Neural cell (in vitro differentiated cells): ENCODE data around the gene ACAA2. TPM values are rescaled to one million over a fixed set of nuclear protein-coding genes. Genes with fewer than 3 reads are reported as not detected.

Experiments
- H2AFZ ChIP-seq: fragments of 200-600, 300-800 bp; sonication (generic), shearing (Covaris generic); 2 replicates; pipeline ENCODE4 v1.6.0; 2014; ENCODE audit warnings: low read depth, mild to moderate bottlenecking, antibody characterized with exemption, low read length, moderate library complexity
- H3F3A ChIP-seq: fragments of 200-600 bp; shearing (Covaris generic); 2 replicates; pipeline ENCODE4 v1.6.1; 2016; ENCODE audit warnings: mild to moderate bottlenecking, moderate library complexity, mixed read lengths, antibody characterized with exemption, low read length; ENCODE audit not compliant: insufficient read depth, poor library complexity, severe bottlenecking
- H3K27ac ChIP-seq: fragments of 200-600, 300-800 bp; sonication (generic), shearing (Covaris generic); 2 replicates; pipeline ENCODE4 v1.5.1; 2014; ENCODE audit warnings: mild to moderate bottlenecking, low read length, moderate library complexity
- H3K27me3 ChIP-seq: fragments of 300-800, 200-600 bp; sonication (generic), shearing (Covaris generic); 2 replicates; pipeline ENCODE4 v1.6.0; 2014; ENCODE audit warnings: mild to moderate bottlenecking, low read depth, low read length, moderate library complexity; ENCODE audit not compliant: insufficient read depth
- H3K36me3 ChIP-seq: fragments of 300-800, 200-600 bp; sonication (generic), shearing (Covaris generic); 2 replicates; pipeline ENCODE4 v1.5.1; 2014; ENCODE audit warnings: mild to moderate bottlenecking, antibody characterized with exemption, low read length, moderate library complexity; ENCODE audit not compliant: insufficient read depth
- H3K4me2 ChIP-seq: fragments of 300-800, 200-600 bp; sonication (generic), shearing (Covaris generic); 2 replicates; pipeline ENCODE4 v1.6.0; 2014; ENCODE audit warnings: mild to moderate bottlenecking, low read length
- H3K4me3 ChIP-seq: fragments of 300-800, 200-600 bp; sonication (generic), shearing (Covaris generic); 2 replicates; pipeline ENCODE4 v1.5.1; 2014; ENCODE audit warnings: mild to moderate bottlenecking, low read length, moderate library complexity
- H3K79me2 ChIP-seq: fragments of 200-600 bp; shearing (Covaris generic); replicated peaks from 2 replicates; pipeline ENCODE4 v1.6.0; 2014; ENCODE audit warnings: mild to moderate bottlenecking, low read length, moderate library complexity; ENCODE audit not compliant: insufficient read depth
- H3K9ac ChIP-seq: fragments of 300-800, 200-600 bp; sonication (generic), shearing (Covaris generic); 2 replicates; pipeline ENCODE4 v1.6.1; 2016; ENCODE audit warnings: mild to moderate bottlenecking, low read length, mixed read lengths
- H3K9me2 ChIP-seq: fragments of 200-600 bp; shearing (Covaris generic); 2 replicates; pipeline ENCODE4 v1.6.1; 2016; ENCODE audit warnings: mild to moderate bottlenecking, low read length, mixed read lengths; ENCODE audit not compliant: insufficient read depth
- H3K9me3 ChIP-seq: fragments of 200-600, 300-800 bp; sonication (generic), shearing (Covaris generic); 2 replicates; pipeline ENCODE4 v1.6.1; 2016; ENCODE audit warnings: mild to moderate bottlenecking, mixed run types, low read length, moderate library complexity, mixed read lengths
- H4K20me1 ChIP-seq: fragments of 200-600 bp; shearing (Covaris generic); 2 replicates; pipeline ENCODE4 v1.6.1; 2016; ENCODE audit warnings: mild to moderate bottlenecking, mixed run types; ENCODE audit not compliant: insufficient read depth
- CTCF ChIP-seq: fragments of 450-650 bp; IDR thresholded peaks from 2 replicates; pipeline ENCODE4 v1.5.1; 2014; ENCODE audit warnings: antibody characterized with exemption, mild to moderate bottlenecking, moderate library complexity; ENCODE audit not compliant: poor library complexity, severe bottlenecking
- EP300 ChIP-seq: fragments of 450-650 bp; conservative IDR thresholded peaks from 2 replicates; pipeline ENCODE4 v1.6.1; 2014; ENCODE audit warnings: antibody characterized with exemption, mild to moderate bottlenecking, moderate library complexity; ENCODE audit not compliant: poor library complexity, severe bottlenecking
- EZH2 ChIP-seq: fragments of 200-600, 300-800 bp; shearing (Covaris generic), sonication (generic); IDR thresholded peaks from 2 replicates; pipeline ENCODE4 v1.6.1; 2014; ENCODE audit warnings: antibody characterized with exemption, low read length, borderline replicate concordance, mild to moderate bottlenecking; ENCODE audit not compliant: insufficient read depth, poor library complexity, severe bottlenecking
- MXI1 ChIP-seq: fragments of 450-650 bp; conservative IDR thresholded peaks from 2 replicates; pipeline ENCODE4 v1.6.1; 2014; ENCODE audit warnings: antibody characterized with exemption, mild to moderate bottlenecking; ENCODE audit not compliant: poor library complexity, severe bottlenecking
- POLR2AphosphoS5 ChIP-seq: IDR thresholded peaks from 2 replicates; pipeline ENCODE4 v1.6.1; 2012
- RAD21 ChIP-seq: fragments of 450-650 bp; conservative IDR thresholded peaks from 2 replicates; pipeline ENCODE4 v1.6.1; 2014; ENCODE audit warnings: antibody characterized with exemption, mild to moderate bottlenecking, moderate library complexity
- REST ChIP-seq: IDR thresholded peaks from 2 replicates; pipeline ENCODE4 v1.6.1; 2012; ENCODE audit warnings: borderline replicate concordance
- SMC3 ChIP-seq: fragments of 450-650 bp; conservative IDR thresholded peaks from 2 replicates; pipeline ENCODE4 v1.6.1; 2014; ENCODE audit warnings: antibody characterized with exemption, mild to moderate bottlenecking, moderate library complexity; ENCODE audit not compliant: poor library complexity
- TAF1 ChIP-seq: IDR thresholded peaks from 2 replicates; pipeline ENCODE4 v1.6.1; 2012; ENCODE audit warnings: low read depth
- polyA plus RNA-seq: library from polyadenylated mRNA; depleted of rRNA; stranded (reverse); fragments of >200 nt; gene quantifications from 2 replicates; pipeline ENCODE4 v1.2.3, GENCODE V29; 2014

Gene ACAA2
- polyA plus RNA-seq, 1 donor from 2014 or later = 6.3 TPM

- Histone ChIP-seq H3K4me2 (no peak overlapping the region), H3F3A (no peaks in the 10 kb centered on the region), H3K36me3 (no peaks in the 10 kb centered on the region), H3K9me2 (no peaks in the 10 kb centered on the region), H3K79me2 (no peaks in the 10 kb centered on the region), H3K27ac (no peak overlapping the region), H2AFZ (no peak overlapping the region), H3K9ac (no peak overlapping the region), H4K20me1 (no peaks in the 10 kb centered on the region), H3K27me3 (no peaks in the 10 kb centered on the region), H3K4me3 (no peak overlapping the region), H3K9me3 (no peaks in the 10 kb centered on the region)
- TF ChIP-seq CTCF = no peak
- no peak for TF ChIP-seq RAD21
- no peak for TF ChIP-seq SMC3
- TF ChIP-seq POLR2AphosphoS5 = no peak
- TF ChIP-seq EP300 = no peak
- no peak for TF ChIP-seq TAF1
- no peak for TF ChIP-seq MXI1
- no peak for TF ChIP-seq EZH2
- TF ChIP-seq REST = no peak
Observed at GRCh38 chr18:49853436-49853835, 40.1 kb upstream of the ACAA2 start.

GRCh38 chr18:49853011-49853410, 39.7 kb upstream of the ACAA2 start:
- H3K79me2 ChIP-seq = no peaks in the 10 kb centered on the region
- H3K36me3 ChIP-seq = no peaks in the 10 kb centered on the region
- H3K4me2 ChIP-seq = no peak overlapping the region
- TF ChIP-seq SMC3 (no peak), EP300 (no peak), CTCF (no peak), POLR2AphosphoS5 (no peak), MXI1 (no peak), TAF1 (no peak), REST (no peak), EZH2 (no peak), RAD21 (no peak)
- no peaks in the 10 kb centered on the region for H4K20me1 ChIP-seq
- no peak overlapping the region for H2AFZ ChIP-seq
- no peaks in the 10 kb centered on the region for H3K9me3 ChIP-seq
- no peak overlapping the region for H3K9ac ChIP-seq
- H3K27me3 ChIP-seq = no peaks in the 10 kb centered on the region
- no peak overlapping the region for H3K4me3 ChIP-seq
- H3K9me2 ChIP-seq = no peaks in the 10 kb centered on the region
- no peaks in the 10 kb centered on the region for H3F3A ChIP-seq
- H3K27ac ChIP-seq = no peak overlapping the region
